HepG2 (cell line): ENCODE results near the gene CD248. TPM values are rescaled to one million over a fixed set of nuclear protein-coding genes. Genes with fewer than 3 reads are reported as not detected.
A peak's percentile ranks its signal among the peaks of the same experiment; 100 is the strongest.

Experiments used
- ARID4A ChIP-seq: sonication (generic); formaldehyde crosslinking; IDR thresholded peaks from 2 replicates; pipeline ENCODE4 v1.5.0; 2020; ENCODE audit warnings: mild to moderate bottlenecking, missing genetic modification reagents, borderline replicate concordance
- BCLAF1 ChIP-seq: fragments of 450-650 bp; IDR thresholded peaks from 2 replicates; pipeline ENCODE4 v1.6.1; 2017; ENCODE audit warnings: mild to moderate bottlenecking
- CREBL2 ChIP-seq: sonication (generic); formaldehyde crosslinking; IDR thresholded peaks from 2 replicates; pipeline ENCODE4 v1.8.1; 2023; ENCODE audit warnings: missing genetic modification reagents, mild to moderate bottlenecking, borderline replicate concordance
- DNMT1 ChIP-seq: sonication (generic); formaldehyde crosslinking; IDR thresholded peaks from 2 replicates; pipeline ENCODE4 v1.5.1; 2020; ENCODE audit warnings: mild to moderate bottlenecking, missing genetic modification reagents
- GTF2F1 ChIP-seq: fragments of 150-350 bp; IDR thresholded peaks from 2 replicates; pipeline ENCODE4 v1.6.1; 2014; ENCODE audit warnings: low read length
- IRX3 ChIP-seq: sonication (generic); formaldehyde crosslinking; IDR thresholded peaks from 2 replicates; pipeline ENCODE4 v1.8.1; 2023; ENCODE audit warnings: mild to moderate bottlenecking, low read depth, missing genetic modification reagents, borderline replicate concordance
- ISX ChIP-seq: sonication (generic); formaldehyde crosslinking; conservative IDR thresholded peaks from 2 replicates; pipeline ENCODE4 v1.5.0; 2020; ENCODE audit warnings: missing genetic modification reagents
- KDM3A ChIP-seq: IDR thresholded peaks from 2 replicates; pipeline ENCODE4 v1.6.1; 2018; ENCODE audit warnings: low read depth, missing compliant biosample characterization
- LCORL ChIP-seq, 2 experiments: fragments of 450-650 bp in 1 of 2; sonication (generic) in 1 of 2; formaldehyde crosslinking in 1 of 2; IDR thresholded peaks; 2 replicates each; pipeline versions ENCODE4 v1.5.0 to v1.6.1; 2017 to 2020; ENCODE audit warnings: antibody characterized with exemption in 1 of 2, missing genetic modification reagents in 1 of 2
- MBNL3 ChIP-seq: fragments of 250-450 bp; sonication (Bioruptor Pico); conservative IDR thresholded peaks from 2 replicates; pipeline ENCODE4 v1.8.0; 2022; ENCODE audit warnings: mild to moderate bottlenecking, inconsistent platforms
- RXRA ChIP-seq: sonication (generic); formaldehyde crosslinking; IDR thresholded peaks from 2 replicates; pipeline ENCODE4 v1.5.1; 2020; ENCODE audit warnings: missing genetic modification reagents
- THYN1 ChIP-seq: sonication (generic); formaldehyde crosslinking; IDR thresholded peaks from 2 replicates; pipeline ENCODE4 v1.8.1; 2023; ENCODE audit warnings: low read depth, mild to moderate bottlenecking, moderate library complexity, missing genetic modification reagents, borderline replicate concordance
- ZBTB46 ChIP-seq: sonication (generic); formaldehyde crosslinking; IDR thresholded peaks from 2 replicates; pipeline ENCODE4 v1.4.0; 2020; ENCODE audit warnings: mild to moderate bottlenecking, missing genetic modification reagents, borderline replicate concordance
- ZFP91 ChIP-seq: sonication (generic); formaldehyde crosslinking; IDR thresholded peaks from 2 replicates; pipeline ENCODE4 v1.9.0; 2022; ENCODE audit warnings: missing genetic modification reagents, mild to moderate bottlenecking, borderline replicate concordance
- ZNF782 ChIP-seq: sonication (generic); formaldehyde crosslinking; IDR thresholded peaks from 2 replicates; pipeline ENCODE4 v1.4.0; 2020; ENCODE audit warnings: missing genetic modification reagents, mild to moderate bottlenecking, borderline replicate concordance
- ZNF879 ChIP-seq: sonication (generic); formaldehyde crosslinking; IDR thresholded peaks from 2 replicates; pipeline ENCODE4 v1.8.1; 2023; ENCODE audit warnings: missing genetic modification reagents
- polyA plus RNA-seq, 8 experiments: library from polyadenylated mRNA; depleted of rRNA in 3 of 8; stranded (reverse) in 7 of 8; unstranded in 1 of 8; fragments of >200 nt; fragmentation: Illumina TruSeq in 4 of 8; extraction: Trizol in 4 of 8; gene quantifications; 2 replicates each; pipeline versions ENCODE4 v1.2.1 to v1.2.3, GENCODE V29; 2011 to 2016; ENCODE audit warnings: low read depth in 4 of 8, missing spikeins in 1 of 8, mixed read lengths in 1 of 8; ENCODE audit not compliant: insufficient read depth in 1 of 8
- total RNA-seq, 5 experiments: library from RNA; depleted of rRNA; stranded (reverse); fragments of >200 nt; fragmentation: Illumina TruSeq; extraction: Trizol; gene quantifications; 2 replicates each; pipeline ENCODE4 v1.2.3, GENCODE V29; 2016; ENCODE audit warnings: low read depth in 1 of 5

Gene CD248
- total and polyA plus RNA-seq, 2 of the 13 experiments (the other 11 are each of a cell fraction or from before 2014, with no cell fraction given) = 0.25 to 0.35 TPM

DNA sequence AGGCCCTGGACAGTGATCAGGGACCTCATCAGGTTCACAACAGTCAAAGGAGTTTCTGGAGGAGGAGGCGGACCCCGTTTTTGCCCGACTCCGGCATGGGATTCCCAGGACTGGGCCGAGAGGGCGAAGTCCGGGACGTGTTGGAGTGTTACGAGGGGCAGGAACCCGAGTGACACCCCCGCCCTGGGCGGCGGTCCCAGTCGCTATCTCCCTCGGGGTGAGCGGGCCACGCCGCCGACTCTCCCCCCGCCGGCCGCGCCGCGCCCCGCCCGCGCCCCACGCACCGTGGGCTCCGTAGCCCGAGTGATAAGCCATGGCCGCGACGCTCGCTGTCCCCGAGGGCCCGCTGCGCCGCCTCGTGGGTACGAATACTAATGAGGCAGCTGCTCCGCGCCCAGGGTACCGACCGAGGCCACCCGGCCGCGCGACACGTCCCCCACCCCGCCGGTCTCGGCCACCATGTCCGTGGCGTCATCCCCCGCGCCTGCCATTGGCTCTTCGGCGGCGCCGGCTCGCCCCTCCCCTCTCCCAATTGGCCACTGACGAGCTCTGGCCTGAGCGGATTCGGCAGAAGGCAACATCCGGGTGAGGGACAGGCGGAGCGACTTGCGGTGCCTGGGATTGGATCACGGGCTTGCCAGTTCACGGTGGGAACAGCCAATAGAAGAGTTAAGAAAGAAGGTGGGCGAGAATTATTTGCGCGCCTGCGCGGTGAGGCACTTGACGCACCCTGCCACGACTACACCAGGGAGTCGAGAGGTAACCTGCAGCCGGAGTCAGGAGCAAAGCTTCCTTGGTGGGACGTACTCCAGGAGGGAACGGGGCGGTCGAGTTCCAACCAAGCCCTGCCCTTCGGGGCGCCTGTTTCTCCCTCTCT, 27.9 kb downstream of the CD248 start, which contains the start of gene YIF1A (continued):
- TF ChIP-seq ZBTB46 (CRISPR knock-in tag) = no peak
- TF ChIP-seq THYN1 (CRISPR knock-in tag) = 0 out of 2 replicates have a peak, but pooled peaks have one; percentile 70
- TF ChIP-seq KDM3A (CRISPR knock-in tag) = 0 out of 2 replicates have a peak, but pooled peaks have one; percentile 46
- TF ChIP-seq ARID4A (CRISPR knock-in tag) = peak; percentile 72; the same call in 1 of the 2 replicates
- no peak for TF ChIP-seq DNMT1
- peak; percentile 57 for TF ChIP-seq RXRA
- no peak for TF ChIP-seq BCLAF1
- no peak for TF ChIP-seq MBNL3 (CRISPR knock-in tag)
- no peak for TF ChIP-seq IRX3 (CRISPR knock-in tag)
- no peak for TF ChIP-seq CREBL2
- no peak for TF ChIP-seq LCORL (IDR thresholded peaks at IDR 0.05)
- peak; percentile 47; the same call in 1 of the 2 replicates for TF ChIP-seq LCORL (CRISPR knock-in tag; IDR thresholded peaks at IDR 0.05)
- TF ChIP-seq ZNF879 (CRISPR knock-in tag) = no peak
- TF ChIP-seq GTF2F1 = no peak
- TF ChIP-seq ZNF782 = no peak
- TF ChIP-seq ISX (CRISPR knock-in tag) = 0 out of 2 replicates have a peak, but pooled peaks have one; percentile 9
- no peak; the same call in 1 of the 2 replicates for TF ChIP-seq ZFP91
